H7 (cell line): Measurements from ENCODE around the gene ZSCAN5B. TPM values are rescaled to one million over a fixed set of nuclear protein-coding genes. Genes with fewer than 3 reads are reported as not detected.

Experiments used
- DNase-seq: peaks from one replicate; pipeline ENCODE4 v3.0.0; 2012
- H3K27me3 ChIP-seq: 2 replicates; pipeline ENCODE4 v1.6.0; 2011; ENCODE audit warnings: mild to moderate bottlenecking, low read length; ENCODE audit not compliant: control insufficient read depth, insufficient read depth
- H3K36me3 ChIP-seq: replicated peaks from 2 replicates; pipeline ENCODE4 v1.5.1; 2011; ENCODE audit warnings: low read length; ENCODE audit not compliant: control insufficient read depth, insufficient read depth
- H3K4me3 ChIP-seq: 2 replicates; pipeline ENCODE4 v1.5.1; 2011; ENCODE audit warnings: low read depth, mild to moderate bottlenecking, control low read depth, low read length, moderate library complexity; ENCODE audit not compliant: insufficient read depth
- total RNA-seq: library from RNA; depleted of rRNA; stranded (reverse); fragments of >200 nt; shearing (Covaris generic); gene quantifications from 2 replicates; pipeline ENCODE4 v1.2.3, GENCODE V29; 2014; rRNA removed

Gene ZSCAN5B
- total RNA-seq, 1 experiment from 2014 or later: not detected

DNA sequence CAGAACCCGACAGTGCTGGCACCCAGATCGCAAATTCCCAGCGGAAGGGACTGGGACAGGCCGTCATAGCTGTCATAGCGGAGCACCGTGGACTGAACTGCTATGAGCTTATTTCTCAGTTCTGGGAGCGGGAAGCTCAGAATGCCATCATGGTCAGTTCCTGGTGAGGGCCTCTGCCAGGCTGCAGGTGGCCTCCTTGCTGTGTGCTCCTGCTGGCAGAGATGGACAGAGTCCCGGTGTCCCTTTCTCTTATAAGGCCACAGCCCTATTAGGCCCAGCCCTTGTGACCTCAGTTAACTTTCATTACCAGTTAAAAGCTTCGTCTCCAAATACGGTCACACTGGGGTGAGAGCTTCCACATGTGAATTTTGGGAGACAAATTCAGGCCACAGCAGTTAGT is 51.9 kb downstream of the ZSCAN5B start:
- H3K4me3 ChIP-seq: no peak overlapping the region
- DNase-seq: no peak
- H3K36me3 ChIP-seq: no peaks in the 10 kb centered on the region; the same call in none of the 2 replicates
- no peaks in the 10 kb centered on the region for H3K27me3 ChIP-seq

GRCh38 chr19:56144831-56145230 is 52.8 kb downstream of the ZSCAN5B start:
- no peaks in the 10 kb centered on the region for H3K27me3 ChIP-seq
- no peak overlapping the region for H3K4me3 ChIP-seq
- no peaks in the 10 kb centered on the region; the same call in none of the 2 replicates for H3K36me3 ChIP-seq
- DNase-seq: no peak

DNA sequence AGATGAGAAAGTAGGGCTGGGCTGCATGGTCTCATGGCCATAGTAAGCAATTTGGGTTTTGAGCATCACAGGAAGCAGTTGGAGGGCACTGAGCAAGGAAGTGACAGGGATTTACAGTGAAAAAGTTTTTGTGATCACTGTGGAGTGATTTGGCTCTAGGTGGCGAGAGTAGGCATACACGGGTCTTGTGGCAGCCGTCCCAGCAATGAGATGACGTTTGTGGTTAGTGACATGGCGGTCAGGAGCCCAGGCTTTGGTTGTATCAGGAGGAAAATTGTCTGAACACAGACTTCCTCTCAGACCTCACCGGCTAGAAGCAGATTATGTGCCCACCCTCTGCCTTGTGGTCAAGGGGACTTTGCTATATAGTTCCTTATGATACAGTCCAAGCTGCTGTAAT is 53.2 kb downstream of the ZSCAN5B start:
- DNase-seq: no peak
- no peak overlapping the region for H3K4me3 ChIP-seq
- H3K27me3 ChIP-seq: no peaks in the 10 kb centered on the region
- no peaks in the 10 kb centered on the region; the same call in none of the 2 replicates for H3K36me3 ChIP-seq

- no peak for DNase-seq
- H3K27me3 ChIP-seq: no peaks in the 10 kb centered on the region
- no peak overlapping the region for H3K4me3 ChIP-seq
- no peaks in the 10 kb centered on the region; the same call in none of the 2 replicates for H3K36me3 ChIP-seq
These were observed 54.6 kb downstream of the ZSCAN5B start for GRCh38 chr19:56142897-56143434.

DNA sequence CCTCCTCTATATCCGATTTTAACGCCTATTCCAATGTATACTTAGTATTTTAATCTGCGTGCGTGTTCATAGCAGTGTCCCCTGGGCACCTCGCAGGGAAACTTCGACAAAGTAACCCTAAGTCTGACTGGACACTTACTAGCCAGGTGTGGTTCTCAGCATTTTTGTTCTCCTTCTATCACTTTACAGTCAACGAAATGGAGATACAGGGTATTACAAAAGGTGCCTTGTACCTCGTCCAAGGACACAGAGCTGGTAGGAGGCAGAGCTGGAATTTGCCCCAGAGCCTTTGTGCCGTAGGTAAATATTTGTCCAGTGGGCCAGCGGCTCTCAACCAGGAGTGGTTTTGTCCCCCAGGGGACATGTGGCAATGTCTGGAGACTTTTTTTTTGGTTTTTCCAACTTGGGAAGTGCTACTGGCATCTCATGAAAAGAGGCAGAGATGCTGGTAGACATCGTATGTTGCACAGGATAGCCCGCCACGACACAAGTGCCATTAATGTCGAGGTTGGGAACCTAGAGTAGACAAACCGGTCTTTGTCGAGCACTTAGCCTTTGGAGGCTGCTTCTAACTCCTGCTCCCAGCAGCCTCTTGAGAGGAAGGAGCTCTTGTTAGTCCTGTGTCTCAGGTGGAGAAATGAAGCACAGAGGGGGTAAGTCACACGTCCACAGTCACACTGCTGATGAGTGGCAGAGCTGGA is 55.3 kb downstream of the ZSCAN5B start:
- Histone ChIP-seq H3K4me3 (peak overlapping the region; percentile 63), H3K36me3 (no peaks in the 10 kb centered on the region; the same call in 1 of the 2 replicates), H3K27me3 (no peaks in the 10 kb centered on the region)
- no peak for DNase-seq

GRCh38 chr19:56141417-56141993 is 56.1 kb downstream of the ZSCAN5B start:
- Histone ChIP-seq H3K27me3 (no peaks in the 10 kb centered on the region), H3K36me3 (no peaks in the 10 kb centered on the region; the same call in 1 of the 2 replicates), H3K4me3 (peak overlapping the region; percentile 63)
- no peak for DNase-seq

DNA sequence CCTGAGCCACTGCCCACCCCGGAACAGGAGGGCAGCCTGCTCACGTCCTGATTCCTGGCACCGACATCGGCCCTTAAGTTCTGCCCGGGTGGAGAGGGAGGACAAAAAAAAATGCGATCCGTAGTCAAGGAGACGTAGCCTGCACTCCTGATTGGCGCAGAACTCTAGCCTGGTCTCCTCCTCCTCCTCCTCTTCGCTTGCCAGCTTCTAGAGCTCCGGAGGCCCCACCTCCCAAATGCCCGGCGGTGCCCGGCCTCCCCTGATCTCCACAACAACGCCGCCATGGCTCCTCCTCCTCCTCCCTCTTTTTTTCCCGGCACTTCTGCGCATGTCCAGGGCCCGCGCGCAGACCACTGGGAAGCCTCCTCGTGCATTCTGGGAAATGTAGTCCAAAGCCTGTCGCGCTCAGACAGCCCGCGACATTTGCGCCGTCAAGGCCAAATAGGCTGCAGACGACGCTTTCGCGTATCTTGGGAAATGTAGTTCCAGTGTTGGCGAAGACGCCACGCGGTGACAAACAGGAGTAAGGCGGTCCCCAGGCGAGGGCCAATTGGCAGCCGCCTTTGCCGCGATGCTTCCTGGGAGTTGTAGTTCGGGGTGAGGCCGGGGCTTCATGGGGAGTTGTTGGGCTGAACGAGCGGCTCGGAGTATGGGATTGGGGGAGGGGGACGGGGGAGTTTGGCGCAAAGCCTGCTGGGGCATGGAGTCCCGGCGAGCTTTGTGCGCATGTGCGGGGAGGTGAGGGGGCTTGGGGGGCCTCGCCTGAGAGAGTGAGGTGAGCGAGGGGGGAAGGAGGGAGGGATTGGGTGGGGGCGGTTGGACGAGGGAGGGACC is 56.8 kb downstream of the ZSCAN5B start, which contains the start of gene ZNF444:
Gene ZNF444 (plus strand): TSS at position 705 of the 834 bp plus-strand sequence. CDS start 5,625 bp downstream, outside the sequence.
- H3K36me3 ChIP-seq: no peaks in the 10 kb centered on the region; the same call in 1 of the 2 replicates
- no peaks in the 10 kb centered on the region for H3K27me3 ChIP-seq
- H3K4me3 ChIP-seq: peak within 1 kb of the TSS; percentile 63
- DNase-seq: peak; percentile 98

- Histone ChIP-seq H3K36me3 (no peaks in the 10 kb centered on the region; the same call in 1 of the 2 replicates), H3K27me3 (no peaks in the 10 kb centered on the region), H3K4me3 (peak overlapping the region; percentile 60)
- DNase-seq: no peak
These were observed 57.6 kb downstream of the ZSCAN5B start for GRCh38 chr19:56139847-56140582.

Other genes starting within 250 kb of the ZSCAN5B start
- not detected in 2 replicates for gene NLRP8, start 250.0 kb downstream of the ZSCAN5B start, total RNA-seq
- not detected in 2 replicates for gene NLRP5, start 211.0 kb downstream of the ZSCAN5B start, total RNA-seq
- 84.2 and 95.4 TPM in 2 replicates for gene ZNF787, start 76.5 kb downstream of the ZSCAN5B start, total RNA-seq
- gene ZNF444, start 56.5 kb downstream of the ZSCAN5B start, total RNA-seq: 60.9 and 63.4 TPM in 2 replicates
- not detected in 2 replicates for gene GALP, start 21.8 kb downstream of the ZSCAN5B start, total RNA-seq
- not detected in 2 replicates for gene ZSCAN5C, start 4.5 kb upstream of the ZSCAN5B start, total RNA-seq
- gene EDDM13, start 75.0 kb upstream of the ZSCAN5B start, total RNA-seq: not detected in 2 replicates
- 6.0 and 12.9 TPM in 2 replicates for gene ZSCAN5A, start 117.1 kb upstream of the ZSCAN5B start, total RNA-seq
- 1.1 and 2.8 TPM in 2 replicates for gene ZNF582, start 195.8 kb upstream of the ZSCAN5B start, total RNA-seq
- gene ZNF583, start 206.5 kb upstream of the ZSCAN5B start, total RNA-seq: 0.55 and 1.7 TPM in 2 replicates